ENCODE results near the gene EML6.

The EML6 gene

GRCh38 chr2:54750040-54750439 is 26.6 kb downstream of the EML6 start:
- Mint-ChIP-seq H3K27ac (no peak overlapping the region), H3K4me1 (no peaks in the 10 kb centered on the region), H3K27me3 (ENCODE audit: low read depth, poor library complexity) (peaks cover 3% of the 10 kb centered on the region), H3K36me3 (ENCODE audit: low read depth) (no peaks in the 10 kb centered on the region), H3K9me3 (no peaks in the 10 kb centered on the region), H3K4me3 (no peak overlapping the region)
- DNase-seq, result no peak
- TF ChIP-seq CTCF (IDR thresholded peaks at IDR 0.05), result no peak

GRCh38 chr2:54752439-54752838 is 29.0 kb downstream of the EML6 start:
- Mint-ChIP-seq H3K27ac (no peak overlapping the region), H3K36me3 (ENCODE audit: low read depth) (no peaks in the 10 kb centered on the region), H3K4me3 (no peak overlapping the region), H3K9me3 (no peaks in the 10 kb centered on the region), H3K27me3 (ENCODE audit: low read depth, poor library complexity) (peaks cover 3% of the 10 kb centered on the region), H3K4me1 (peaks cover 6% of the 10 kb centered on the region)
- TF ChIP-seq CTCF (IDR thresholded peaks at IDR 0.05), result no peak
- no peak for DNase-seq

DNA sequence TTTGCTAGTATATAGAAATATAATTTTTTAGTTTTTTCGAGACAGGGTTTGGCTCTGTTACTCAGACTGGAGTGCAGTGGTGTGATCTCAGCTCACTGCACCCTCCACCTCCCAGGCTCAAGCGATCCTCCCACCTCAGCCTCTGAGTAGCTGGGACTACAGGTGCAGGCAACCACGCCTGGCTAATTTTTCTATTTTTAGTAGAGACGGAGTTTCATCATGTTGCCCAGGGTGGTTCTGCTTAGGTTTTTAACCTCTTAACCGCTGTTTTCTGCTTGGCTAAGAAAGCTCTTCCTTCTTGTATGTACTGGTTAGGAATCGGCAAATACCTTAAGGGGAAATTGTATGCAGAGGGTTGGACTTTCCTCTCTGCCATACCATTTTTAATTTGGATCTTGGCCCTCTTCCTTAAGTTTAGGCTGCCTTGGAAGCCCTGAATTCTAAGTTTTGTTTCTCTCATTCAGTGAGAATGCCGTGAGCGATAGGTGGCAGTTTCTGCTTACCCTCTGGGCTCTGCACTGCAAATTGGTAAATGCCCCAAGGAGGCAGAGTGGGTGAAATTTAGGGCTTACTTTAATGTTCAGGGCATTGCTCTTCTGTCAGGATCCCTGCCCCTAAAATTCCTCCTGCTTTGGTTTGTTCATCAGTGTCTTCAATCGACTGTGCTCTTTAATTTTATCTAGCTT is 32.3 kb downstream of the EML6 start:
- Mint-ChIP-seq H3K4me1 (peaks cover 6% of the 10 kb centered on the region), H3K36me3 (ENCODE audit: low read depth) (no peaks in the 10 kb centered on the region), H3K27ac (no peak overlapping the region), H3K4me3 (no peak overlapping the region), H3K9me3 (no peaks in the 10 kb centered on the region), H3K27me3 (ENCODE audit: low read depth, poor library complexity) (peaks cover 6% of the 10 kb centered on the region)
- no peak for TF ChIP-seq CTCF (IDR thresholded peaks at IDR 0.05)
- no peak for DNase-seq

DNA sequence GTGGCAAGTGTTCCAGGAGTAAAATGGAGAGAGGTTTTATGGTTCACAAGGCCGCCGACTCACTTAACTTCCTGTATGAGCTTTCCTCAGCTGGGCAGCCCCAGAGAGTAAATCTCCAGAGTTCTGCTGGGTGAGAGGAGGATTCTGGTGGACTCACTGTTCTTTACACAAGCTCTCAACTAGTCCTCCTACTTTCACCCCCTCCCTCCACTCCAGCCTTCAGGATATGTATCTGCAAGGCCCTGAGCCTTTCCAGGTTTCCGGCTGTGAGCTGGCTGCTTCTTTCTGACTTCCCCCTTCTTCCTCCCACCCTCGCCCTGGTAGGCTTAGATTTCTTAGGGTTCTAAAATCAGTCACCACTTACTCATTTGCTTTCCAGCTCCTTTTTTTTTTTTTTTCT is 34.0 kb downstream of the EML6 start:
- Mint-ChIP-seq H3K4me1 (peaks cover 6% of the 10 kb centered on the region), H3K36me3 (ENCODE audit: low read depth) (no peaks in the 10 kb centered on the region), H3K27ac (no peak overlapping the region), H3K27me3 (ENCODE audit: low read depth, poor library complexity) (peaks cover 6% of the 10 kb centered on the region), H3K9me3 (no peaks in the 10 kb centered on the region), H3K4me3 (no peak overlapping the region)
- TF ChIP-seq CTCF (IDR thresholded peaks at IDR 0.05), result no peak
- no peak for DNase-seq

DNA sequence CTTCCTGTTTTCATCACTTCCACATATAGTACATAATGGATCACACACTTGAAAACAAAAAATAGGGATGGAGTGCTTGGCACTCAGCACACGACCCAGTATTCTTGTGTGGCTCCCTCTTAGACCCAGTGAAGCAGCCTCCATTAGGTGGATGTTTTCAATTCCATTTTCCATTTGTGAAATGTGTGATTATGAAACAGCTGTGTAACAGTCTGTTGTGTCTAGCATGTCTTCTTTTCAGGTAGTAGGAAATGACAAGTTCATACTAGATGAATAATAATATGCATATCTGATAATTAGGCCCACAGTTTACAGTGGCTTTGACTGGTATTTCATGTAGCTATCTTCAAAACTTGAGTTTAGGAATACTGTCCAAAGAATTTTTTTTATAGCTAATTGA is 35.5 kb downstream of the EML6 start:
- Mint-ChIP-seq H3K9me3 (no peaks in the 10 kb centered on the region), H3K27ac (no peak overlapping the region), H3K36me3 (ENCODE audit: low read depth) (no peaks in the 10 kb centered on the region), H3K27me3 (ENCODE audit: low read depth, poor library complexity) (peaks cover 3% of the 10 kb centered on the region), H3K4me3 (no peak overlapping the region), H3K4me1 (peaks cover 6% of the 10 kb centered on the region)
- DNase-seq, result no peak
- TF ChIP-seq CTCF (IDR thresholded peaks at IDR 0.05), result no peak

DNA sequence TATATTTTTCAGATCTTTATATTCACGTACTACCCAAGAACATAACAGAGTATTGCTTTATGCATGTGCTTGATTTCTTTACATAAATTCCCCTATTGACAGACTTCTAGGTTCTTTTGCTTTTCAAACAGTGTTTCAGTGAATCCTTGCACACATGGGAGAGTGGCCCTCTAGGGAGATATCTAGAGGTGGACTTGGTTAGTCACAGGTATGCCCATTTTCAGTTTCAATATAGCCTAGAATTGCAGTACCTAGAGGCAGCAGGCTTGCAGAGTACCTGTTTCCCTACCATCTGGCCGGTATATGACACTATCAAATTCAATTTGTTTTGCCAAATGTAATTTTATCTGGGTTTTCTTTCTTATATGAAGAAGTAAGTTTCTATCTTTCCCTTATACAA is 36.8 kb downstream of the EML6 start:
- Mint-ChIP-seq H3K27me3 (ENCODE audit: low read depth, poor library complexity) (peaks cover 3% of the 10 kb centered on the region), H3K4me1 (peaks cover 6% of the 10 kb centered on the region), H3K9me3 (no peaks in the 10 kb centered on the region), H3K36me3 (ENCODE audit: low read depth) (no peaks in the 10 kb centered on the region), H3K4me3 (no peak overlapping the region), H3K27ac (no peak overlapping the region)
- DNase-seq, result no peak
- no peak for TF ChIP-seq CTCF (IDR thresholded peaks at IDR 0.05)

Measured in nephron progenitor cell (in vitro differentiated cells).